Central memory CD4-positive, alpha-beta T cell (primary cell): ENCODE results near the gene CCDC188.

Experiments used
- DNase-seq: peaks from one replicate; pipeline ENCODE4 v3.0.0; 2022

The CCDC188 gene

DNA sequence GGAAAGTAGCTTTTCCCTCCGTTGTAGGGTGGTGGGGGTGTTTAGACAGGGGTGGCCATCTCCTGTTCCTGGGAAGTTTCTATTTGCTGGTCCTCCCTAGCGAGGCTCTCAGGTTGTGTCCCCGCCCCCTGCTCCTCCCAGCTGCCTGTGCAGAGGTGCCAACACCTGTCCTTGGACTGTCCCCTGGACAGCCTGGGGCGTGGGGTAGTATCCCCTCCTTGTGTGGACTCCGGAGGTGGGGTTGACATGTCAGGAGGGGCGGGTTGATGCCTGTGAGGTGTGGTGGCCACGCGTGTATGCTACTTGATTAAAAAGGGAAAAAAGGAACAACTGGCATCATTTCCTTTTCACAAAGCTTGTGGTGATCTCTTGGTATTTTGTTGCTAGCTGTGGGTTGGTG is 49.2 kb downstream of the CCDC188 start:
- no peak for DNase-seq

- no peak for DNase-seq
These were observed 51.6 kb downstream of the CCDC188 start for GRCh38 chr22:20099099-20099711.
